ES-I3 (cell line): ENCODE results near the gene LPO.

Source experiments
- H3K36me3 ChIP-seq: 2 replicates; pipeline ENCODE4 v1.6.1; 2013; ENCODE audit warnings: mild to moderate bottlenecking, low read length, control low read depth, moderate library complexity; ENCODE audit not compliant: insufficient read depth
- H3K4me1 ChIP-seq: 2 replicates; pipeline ENCODE4 v1.6.1; 2013; ENCODE audit warnings: mild to moderate bottlenecking, control low read depth, low read length; ENCODE audit not compliant: insufficient read depth
- H3K9ac ChIP-seq: 2 replicates; pipeline ENCODE4 v1.6.1; 2013; ENCODE audit warnings: low read depth, mild to moderate bottlenecking, low read length, moderate library complexity
- H3K9me3 ChIP-seq: 2 replicates; pipeline ENCODE4 v1.6.1; 2013; ENCODE audit warnings: mild to moderate bottlenecking, low read length, moderate library complexity; ENCODE audit not compliant: control insufficient read depth, insufficient read depth

The LPO gene

DNA sequence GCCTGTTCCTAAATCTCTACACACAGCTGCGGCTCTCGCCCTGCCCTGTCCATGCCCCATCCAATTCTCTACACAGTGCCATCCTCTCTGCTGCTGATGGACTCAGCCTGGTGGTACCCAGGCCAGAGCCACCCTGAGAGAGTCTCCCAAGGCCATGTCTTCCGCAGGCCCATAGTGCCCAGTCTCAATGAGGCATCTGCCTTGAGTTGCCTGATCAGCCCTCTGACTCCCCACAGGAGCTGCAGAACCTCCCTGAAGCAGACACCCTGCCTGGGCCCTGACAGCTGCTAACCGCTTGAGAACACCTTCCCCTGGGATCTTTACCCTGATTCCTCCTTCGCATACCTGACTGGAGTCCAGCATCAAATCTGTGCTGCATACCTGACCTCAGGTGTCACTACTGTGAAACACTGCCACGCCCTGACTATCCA is 76.9 kb downstream of the LPO start:
- no peaks in the 10 kb centered on the region for H3K36me3 ChIP-seq
- no peak overlapping the region for H3K9ac ChIP-seq
- H3K4me1 ChIP-seq = peaks cover 4% of the 10 kb centered on the region

DNA sequence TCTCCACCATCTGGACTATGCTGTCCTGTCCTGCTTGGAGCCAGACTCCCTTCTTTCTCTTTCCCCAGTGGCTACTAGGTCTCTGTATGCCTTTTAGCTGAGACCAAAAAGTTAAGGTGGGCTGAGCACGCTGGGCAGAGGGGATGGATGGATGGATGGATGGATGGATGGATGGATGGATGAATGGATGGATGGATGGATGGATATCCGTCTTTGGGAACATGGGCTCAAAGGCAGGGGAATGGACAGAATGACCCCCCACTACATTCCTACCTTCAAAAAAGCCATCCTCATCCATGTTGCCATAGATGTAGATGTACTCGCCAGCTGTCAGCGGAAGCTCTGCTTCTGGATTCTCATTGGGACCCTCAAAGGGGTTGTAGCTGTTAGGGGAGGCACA is 77.4 kb downstream of the LPO start:
- Histone ChIP-seq H3K9me3 (no peaks in the 10 kb centered on the region), H3K4me1 (peaks cover 4% of the 10 kb centered on the region), H3K9ac (no peak overlapping the region), H3K36me3 (no peaks in the 10 kb centered on the region)

More for the DNA sequence above, 76.9 kb downstream of the LPO start:
- no peaks in the 10 kb centered on the region for H3K9me3 ChIP-seq

DNA sequence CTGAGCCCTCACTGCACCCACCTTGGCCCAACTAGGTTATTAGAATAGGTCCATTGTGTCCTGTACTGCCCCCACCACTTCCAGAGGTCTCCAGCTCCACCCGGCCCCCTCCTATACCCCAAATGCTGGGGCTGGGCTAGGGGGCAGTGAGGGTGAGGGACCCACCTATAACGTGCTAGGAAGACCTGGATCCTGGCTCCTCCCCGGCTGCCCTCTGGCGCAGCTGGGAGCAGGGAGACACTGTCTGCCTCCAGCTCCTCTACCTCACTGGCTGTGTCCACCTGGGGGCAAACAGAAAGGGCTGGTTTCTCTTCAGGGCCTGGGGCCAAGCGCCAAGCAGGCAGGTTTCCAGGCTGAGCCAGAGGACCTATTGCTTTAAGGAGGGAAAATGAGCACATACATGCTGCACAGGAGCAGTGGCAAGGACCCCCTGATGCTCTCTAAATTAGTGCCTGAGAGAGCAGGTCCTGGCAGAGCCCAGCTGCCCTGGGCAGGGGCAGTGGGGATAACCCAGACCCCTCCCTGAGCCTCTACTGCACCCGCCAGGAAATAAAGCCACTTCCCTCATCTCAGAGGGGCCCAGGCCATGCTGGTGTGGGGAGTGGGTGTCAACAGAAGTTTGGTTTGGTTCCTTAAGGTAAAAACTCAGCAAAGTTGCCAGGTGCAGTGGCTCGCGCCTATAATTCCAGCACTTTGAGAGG is 78.0 kb downstream of the LPO start:
- H3K36me3 ChIP-seq = no peaks in the 10 kb centered on the region
- H3K9ac ChIP-seq = no peak overlapping the region
- H3K9me3 ChIP-seq = no peaks in the 10 kb centered on the region
- peaks cover 4% of the 10 kb centered on the region for H3K4me1 ChIP-seq

DNA sequence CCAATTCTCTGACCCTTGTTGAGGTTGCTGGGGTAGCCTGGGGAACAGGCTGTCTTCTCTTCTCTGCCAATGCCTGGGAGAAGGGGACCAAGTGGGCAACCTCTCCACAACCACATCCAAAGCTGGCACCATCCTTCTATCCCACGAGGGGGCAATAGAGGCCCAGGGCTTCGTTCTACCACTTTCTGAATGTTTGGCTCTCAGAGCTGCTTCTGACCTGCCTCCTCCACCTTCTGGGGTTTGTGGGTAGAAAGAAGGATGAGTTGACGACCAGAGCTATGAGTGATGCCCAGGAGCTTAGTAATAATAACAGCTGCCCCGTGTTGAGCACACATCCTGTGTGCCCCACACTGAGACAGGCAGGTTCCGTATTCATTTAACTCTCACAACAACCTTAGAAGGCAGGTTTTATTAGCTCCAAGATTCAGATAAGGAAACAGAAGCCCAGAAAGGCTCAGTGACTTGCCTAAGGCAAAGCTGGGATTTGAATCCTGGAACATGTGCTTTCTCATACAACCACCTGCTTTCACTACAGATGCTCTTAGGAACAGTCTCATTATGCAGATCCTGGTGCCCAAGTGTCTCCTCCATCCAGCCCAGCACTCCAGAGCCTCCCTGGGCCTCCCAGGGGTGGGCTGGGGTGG is 79.2 kb downstream of the LPO start:
- no peak overlapping the region for H3K9ac ChIP-seq
- no peaks in the 10 kb centered on the region for H3K36me3 ChIP-seq
- H3K4me1 ChIP-seq = peaks cover 4% of the 10 kb centered on the region
- no peaks in the 10 kb centered on the region for H3K9me3 ChIP-seq

DNA sequence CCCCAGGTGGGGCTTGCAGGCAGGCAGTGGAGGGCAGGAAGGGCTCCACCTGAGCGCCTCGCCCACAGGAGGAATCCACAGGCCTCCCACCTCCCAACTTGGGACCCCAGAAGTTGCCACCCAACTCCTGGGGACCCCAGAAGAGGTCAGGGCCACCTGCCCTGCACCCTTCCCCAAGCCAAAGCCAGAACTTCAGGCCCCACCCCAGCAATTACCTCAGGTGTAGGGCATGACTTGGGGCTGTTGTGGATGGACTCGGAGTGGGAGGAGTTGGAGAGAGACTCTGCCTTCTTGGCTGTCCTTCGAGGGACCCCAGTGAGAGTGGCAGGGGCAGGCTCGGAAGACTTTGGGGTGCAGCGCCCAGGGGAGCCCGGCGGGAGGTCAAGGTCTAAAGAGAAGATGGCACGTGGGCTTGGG is 79.7 kb downstream of the LPO start:
- Histone ChIP-seq H3K9ac (no peak overlapping the region), H3K36me3 (no peaks in the 10 kb centered on the region), H3K4me1 (peaks cover 5% of the 10 kb centered on the region), H3K9me3 (no peaks in the 10 kb centered on the region)
